B cell (primary cell): ENCODE measurements around the gene RUNDC1. TPM values are rescaled to one million over a fixed set of nuclear protein-coding genes. Genes with fewer than 3 reads are reported as not detected.

Experiments
- ATAC-seq: fragments of 200-7000 bp; cut with Tn5 transposase; one replicate; pipeline ENCODE4 v1.10.0; 2021; ENCODE audit warnings: low read depth, mild to moderate bottlenecking, moderate number of reproducible peaks, moderate library complexity
- CTCF ChIA-PET: fragments of 350-600 bp; sonication (Branson Sonifier 250); formaldehyde crosslinking; loops from one replicate; lab custom pipeline; 2021; ENCODE audit warnings: antibody characterized with exemption, inconsistent platforms; lab: Charles Lee
- POLR2A ChIA-PET: fragments of 350-600 bp; sonication (Branson Sonifier 250); formaldehyde crosslinking; loops from one replicate; lab custom pipeline; 2021; ENCODE audit warnings: antibody characterized with exemption; lab: Charles Lee
- DNase-seq: peaks from one replicate; pipeline ENCODE4 v3.0.0; 2013
- H2AFZ ChIP-seq: 2 replicates; pipeline ENCODE4 v1.6.1; 2012; ENCODE audit warnings: mild to moderate bottlenecking, low read depth, low read length; ENCODE audit not compliant: insufficient read depth, poor library complexity, severe bottlenecking
- H3K27ac ChIP-seq, 2 donors: 1 replicate in 1 of 2; 2 replicates in 1 of 2; pipeline ENCODE4 v1.5.1; 2012 to 2013; ENCODE audit warnings: low read length in 2 of 2, mild to moderate bottlenecking in 2 of 2, moderate library complexity in 1 of 2
- H3K27me3 ChIP-seq, 4 experiments: fragments of 200-600 bp in 1 of 4; sonication (generic) in 1 of 4; replicated peaks in 1 of 4; 1 replicate in 2 of 4; 2 replicates in 2 of 4; pipeline versions ENCODE4 v1.6.1 to v1.7.0; 2013 to 2016; ENCODE audit warnings: low read length in 3 of 4, mild to moderate bottlenecking in 2 of 4, mixed read lengths in 1 of 4, moderate library complexity in 1 of 4; ENCODE audit not compliant: insufficient read depth in 4 of 4, control insufficient read depth in 3 of 4; ENCODE audit errors: control extremely low read depth in 1 of 4
- H3K36me3 ChIP-seq, 2 experiments: replicated peaks in 1 of 2; 1 replicate in 1 of 2; 2 replicates in 1 of 2; pipeline versions ENCODE4 v1.6.1 to v1.7.1; 2013; ENCODE audit warnings: low read length in 1 of 2; ENCODE audit not compliant: insufficient read depth in 2 of 2, control insufficient read depth in 1 of 2; ENCODE audit errors: control extremely low read depth in 1 of 2, extremely low read depth in 1 of 2
- H3K4me1 ChIP-seq, 2 donors: fragments of 200-600 bp in 1 of 2; sonication (generic) in 1 of 2; 1 replicate in 1 of 2; 2 replicates in 1 of 2; pipeline versions ENCODE4 v1.5.1 to v1.6.1; 2013 to 2017; ENCODE audit warnings: low read length in 2 of 2; ENCODE audit not compliant: control insufficient read depth in 2 of 2, insufficient read depth in 2 of 2
- H3K4me2 ChIP-seq: replicated peaks from 2 replicates; pipeline ENCODE3; 2012; ENCODE audit warnings: mild to moderate bottlenecking, low read depth, low read length; ENCODE audit not compliant: poor library complexity, severe bottlenecking
- H3K4me3 ChIP-seq, 5 experiments: fragments of 200-600 bp in 1 of 5; sonication (generic) in 1 of 5; 1 replicate in 3 of 5; 2 replicates in 2 of 5; pipeline versions ENCODE4 v1.5.1 to v1.7.0; 2011 to 2016; ENCODE audit warnings: low read length in 4 of 5, mild to moderate bottlenecking in 4 of 5, low read depth in 2 of 5, control low read depth in 1 of 5, moderate library complexity in 1 of 5; ENCODE audit not compliant: insufficient read depth in 1 of 5; ENCODE audit errors: control extremely low read depth in 1 of 5, extremely low read depth in 1 of 5
- H3K79me2 ChIP-seq: fragments of 200-600 bp; sonication (generic); one replicate; pipeline ENCODE4 v1.6.0; 2016; ENCODE audit warnings: low read length; ENCODE audit not compliant: control insufficient read depth, insufficient read depth
- H3K9ac ChIP-seq: fragments of 200-600 bp; sonication (generic); 2 replicates; pipeline ENCODE4 v1.6.1; 2017; ENCODE audit warnings: mild to moderate bottlenecking, low read length, moderate library complexity
- H3K9me3 ChIP-seq, 3 donors: one replicate each; pipeline versions ENCODE4 v1.6.1 to v1.7.1; 2013; ENCODE audit warnings: low read length in 2 of 3; ENCODE audit not compliant: control insufficient read depth in 2 of 3, insufficient read depth in 1 of 3; ENCODE audit errors: control extremely low read depth in 1 of 3
- H4K20me1 ChIP-seq: 2 replicates; pipeline ENCODE4 v1.6.0; 2012; ENCODE audit warnings: mild to moderate bottlenecking, low read length; ENCODE audit not compliant: insufficient read depth, control insufficient read depth, poor library complexity, severe bottlenecking
- H3K27ac Mint-ChIP-seq: one replicate; pipeline ENCODE4 v1.8.0; 2021; ENCODE audit warnings: mixed read lengths
- H3K27me3 Mint-ChIP-seq: one replicate; pipeline ENCODE4 v1.8.0; 2021; ENCODE audit warnings: mixed read lengths
- H3K4me1 Mint-ChIP-seq: one replicate; pipeline ENCODE4 v1.8.0; 2021; ENCODE audit warnings: mixed read lengths
- H3K4me3 Mint-ChIP-seq: one replicate; pipeline ENCODE4 v1.8.0; 2021; ENCODE audit warnings: mixed read lengths
- H3K9me3 Mint-ChIP-seq: one replicate; pipeline ENCODE4 v1.8.0; 2022; ENCODE audit warnings: mixed read lengths; ENCODE audit not compliant: insufficient read depth
- CTCF ChIP-seq: fragments of 200-600 bp; IDR thresholded peaks from one replicate; pipeline ENCODE4 v1.8.0; 2022; ENCODE audit warnings: antibody characterized with exemption, mild to moderate bottlenecking
- EZH2 ChIP-seq: IDR thresholded peaks from 2 replicates; pipeline ENCODE4 v1.6.1; 2012; ENCODE audit warnings: borderline replicate concordance, low read depth, mild to moderate bottlenecking, moderate library complexity, low read length; ENCODE audit not compliant: insufficient read depth, poor library complexity, severe bottlenecking
- WGBS: methylation state at CpG from one replicate; pipeline ENCODE4 v1.1.5; 2013; ENCODE audit warnings: missing lambda C conversion rate; ENCODE audit not compliant: insufficient coverage; 5-methylcytosine and 5-hydroxymethylcytosine counted together
- intact Hi-C: fragments of 100-400 bp; cut with micrococcal nuclease; formaldehyde crosslinking; loops from one replicate; pipeline ENCODE4 v1.10.0; 2022
- polyA plus RNA-seq: library from polyadenylated mRNA; depleted of rRNA; stranded (reverse); fragments of >200 nt; gene quantifications from 2 replicates; pipeline ENCODE4 v1.2.3, GENCODE V29; 2012
- total RNA-seq, 2 donors: library from RNA; stranded (reverse); fragments of 120-200 nt in 1 of 2; gene quantifications; 1 replicate in 1 of 2; 2 replicates in 1 of 2; pipeline versions ENCODE4 v1.2.3 to v1.2.4, GENCODE V29; 2013 to 2022

RUNDC1 gene
- total and polyA plus RNA-seq, 2 donors (not counting 1 experiment from before 2014, with no cell fraction given): 14.6 to 43.7 TPM

GRCh38 chr17:43025290-43025657 lies 44.9 kb downstream of the RUNDC1 start:
- Histone ChIP-seq H3K4me3 (peak overlapping the region in 3 of 5 experiments; percentile 13 to 47 (median 30)), H2AFZ (peak overlapping the region; percentile 73)
- H3K27ac Mint-ChIP-seq: peak overlapping the region; percentile 46

More at GRCh38 chr17:43025290-43025657, 44.9 kb downstream of the RUNDC1 start:
- no peaks in the 10 kb centered on the region for H3K36me3 ChIP-seq
- DNase-seq: no peak
- H3K27me3 ChIP-seq: no peaks in the 10 kb centered on the region
- WGBS: 15% methylated on average over 27 of the region's 27 CpGs
- H3K9ac ChIP-seq: peak overlapping the region; percentile 69
- TF ChIP-seq EZH2: no peak
- TF ChIP-seq CTCF: no peak
- H3K4me2 ChIP-seq: peak overlapping the region; percentile 88
- ChIA-PET CTCF (interaction anchor here (1.4 to 1.9 kb wide), 4 partner anchors 19 to 459 kb away, joined by 3 to 9 read pairs (median 6); partner anchors contain the start of genes DHX8, IFI35 and RPL27), POLR2A (interaction anchor here (1.0 to 3.5 kb wide), 6 partner anchors 27 to 459 kb away, joined by 3 to 30 read pairs (median 8); partner anchors contain the start of genes DHX8 and RPL27)
- no peak overlapping the region for H3K27ac ChIP-seq
- intact Hi-C loops: loop anchor here (2.0 kb wide), 1 partner anchor 344 kb away; no protein-coding TSS in a partner anchor
- peaks cover 9 to 31% of the 10 kb centered on the region in 2 donors for H3K4me1 ChIP-seq
- Mint-ChIP-seq H3K4me1 (peaks cover 23% of the 10 kb centered on the region), H3K4me3 (peak overlapping the region; percentile 83), H3K27me3 (no peaks in the 10 kb centered on the region), H3K9me3 (no peaks in the 10 kb centered on the region)
- no peaks in the 10 kb centered on the region for H3K79me2 ChIP-seq
- H3K9me3 ChIP-seq: no peaks in the 10 kb centered on the region
- no peak for ATAC-seq
- no peaks in the 10 kb centered on the region for H4K20me1 ChIP-seq
